Measurements from ENCODE around the gene COLQ. TPM values are rescaled to one million over a fixed set of nuclear protein-coding genes. Genes with fewer than 3 reads are reported as not detected.
"Not testable (repeated sequence)": the region's sequence is repeated elsewhere in the genome, so short reads cannot be mapped to it uniquely, and the experiment has no call there.

The COLQ gene
- total and polyA plus RNA-seq, 8 donors: 1.9 to 12.6 (median 10.1) TPM

DNA sequence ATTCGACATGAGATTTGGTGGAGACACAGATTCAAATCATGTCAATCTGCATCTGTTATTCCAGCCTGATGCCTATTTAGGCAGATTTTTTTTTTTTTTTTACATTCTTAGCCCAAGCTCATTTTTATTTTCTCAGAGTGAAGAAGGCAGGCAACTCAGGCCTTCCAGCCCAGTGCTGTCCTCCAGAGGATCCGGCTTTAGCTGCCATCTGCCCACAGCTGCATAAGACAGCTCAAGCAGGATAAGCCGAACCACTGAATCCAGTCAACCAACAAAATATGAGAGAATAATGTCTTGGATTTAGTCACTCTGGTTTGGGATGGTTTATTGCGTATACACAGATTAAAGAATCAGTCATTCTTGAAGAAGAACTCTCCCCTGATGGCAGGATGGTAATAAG lies 19.9 kb upstream of the COLQ start:
- no peaks in the 10 kb centered on the region for H3K36me3 ChIP-seq
- intact Hi-C loops (cut with DNase I): no loop called here
- H3K4me1 ChIP-seq: no peaks in the 10 kb centered on the region
- no peaks in the 10 kb centered on the region for H3K9me3 ChIP-seq
- H3K27me3 ChIP-seq: no peaks in the 10 kb centered on the region
- no peak overlapping the region for H3K27ac ChIP-seq
- ATAC-seq (no peak), DNase-seq (no peak)
- no peak overlapping the region for H3K4me3 ChIP-seq
- TF ChIP-seq, protein P1, sequence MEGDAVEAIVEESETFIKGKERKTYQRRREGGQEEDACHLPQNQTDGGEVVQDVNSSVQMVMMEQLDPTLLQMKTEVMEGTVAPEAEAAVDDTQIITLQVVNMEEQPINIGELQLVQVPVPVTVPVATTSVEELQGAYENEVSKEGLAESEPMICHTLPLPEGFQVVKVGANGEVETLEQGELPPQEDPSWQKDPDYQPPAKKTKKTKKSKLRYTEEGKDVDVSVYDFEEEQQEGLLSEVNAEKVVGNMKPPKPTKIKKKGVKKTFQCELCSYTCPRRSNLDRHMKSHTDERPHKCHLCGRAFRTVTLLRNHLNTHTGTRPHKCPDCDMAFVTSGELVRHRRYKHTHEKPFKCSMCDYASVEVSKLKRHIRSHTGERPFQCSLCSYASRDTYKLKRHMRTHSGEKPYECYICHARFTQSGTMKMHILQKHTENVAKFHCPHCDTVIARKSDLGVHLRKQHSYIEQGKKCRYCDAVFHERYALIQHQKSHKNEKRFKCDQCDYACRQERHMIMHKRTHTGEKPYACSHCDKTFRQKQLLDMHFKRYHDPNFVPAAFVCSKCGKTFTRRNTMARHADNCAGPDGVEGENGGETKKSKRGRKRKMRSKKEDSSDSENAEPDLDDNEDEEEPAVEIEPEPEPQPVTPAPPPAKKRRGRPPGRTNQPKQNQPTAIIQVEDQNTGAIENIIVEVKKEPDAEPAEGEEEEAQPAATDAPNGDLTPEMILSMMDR (IDR thresholded peaks at IDR 0.05): no peak

DNA sequence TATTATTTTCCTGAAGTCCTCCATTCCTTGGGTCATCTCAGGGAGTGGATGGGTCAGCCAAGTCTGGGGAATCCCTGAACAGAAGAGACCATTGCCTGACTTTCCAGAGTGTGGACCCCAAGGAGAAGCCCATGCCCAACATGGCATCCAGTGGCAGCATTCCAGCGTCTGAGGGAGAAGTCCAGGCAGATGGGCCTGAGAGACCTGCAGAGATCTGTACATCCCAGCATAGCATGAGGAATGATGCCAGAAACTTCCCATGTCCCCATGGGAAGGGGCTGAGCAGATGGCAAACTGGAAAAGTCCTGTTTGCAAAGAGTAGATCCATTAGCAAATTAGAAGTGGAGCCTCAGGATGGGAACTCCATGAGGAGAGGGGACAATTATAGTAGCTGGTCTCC lies 17.6 kb upstream of the COLQ start:
- TF ChIP-seq, protein P1 (IDR thresholded peaks at IDR 0.05): no peak

DNA sequence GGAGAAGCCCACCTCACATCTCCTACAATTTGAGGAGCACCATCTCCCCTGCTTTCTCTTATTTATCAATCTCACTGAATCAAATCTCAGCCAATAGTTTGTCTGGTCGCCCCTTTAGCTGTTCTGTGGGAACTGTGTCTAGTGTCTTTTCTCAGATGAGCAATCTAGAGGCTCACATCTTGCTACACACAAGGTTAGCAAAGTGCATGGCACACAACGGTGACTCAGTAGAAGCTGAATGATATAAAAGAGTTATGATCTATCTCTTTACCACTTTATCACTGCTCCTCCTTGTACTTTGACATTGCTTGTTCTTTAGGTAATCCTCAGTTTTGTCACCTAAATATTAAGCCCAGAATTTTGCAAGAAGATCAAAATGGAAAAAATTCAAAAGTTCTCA lies 16.8 kb upstream of the COLQ start:
- Histone ChIP-seq H3K27me3 (no peaks in the 10 kb centered on the region), H3K36me3 (no peaks in the 10 kb centered on the region), H3K4me1 (no peaks in the 10 kb centered on the region), H3K9me3 (no peaks in the 10 kb centered on the region), H3K27ac (no peak overlapping the region), H3K4me3 (no peak overlapping the region)
- DNase-seq (no peak), ATAC-seq (no peak)
- intact Hi-C loops (cut with DNase I): no loop called here
- TF ChIP-seq, protein P1 (IDR thresholded peaks at IDR 0.05): no peak

More for the DNA sequence above, 17.6 kb upstream of the COLQ start:
- Histone ChIP-seq H3K27ac (no peak overlapping the region), H3K4me1 (no peaks in the 10 kb centered on the region), H3K36me3 (no peaks in the 10 kb centered on the region), H3K27me3 (no peaks in the 10 kb centered on the region), H3K4me3 (no peak overlapping the region), H3K9me3 (no peaks in the 10 kb centered on the region)
- ATAC-seq (no peak), DNase-seq (no peak)
- intact Hi-C loops (cut with DNase I): no loop called here

DNA sequence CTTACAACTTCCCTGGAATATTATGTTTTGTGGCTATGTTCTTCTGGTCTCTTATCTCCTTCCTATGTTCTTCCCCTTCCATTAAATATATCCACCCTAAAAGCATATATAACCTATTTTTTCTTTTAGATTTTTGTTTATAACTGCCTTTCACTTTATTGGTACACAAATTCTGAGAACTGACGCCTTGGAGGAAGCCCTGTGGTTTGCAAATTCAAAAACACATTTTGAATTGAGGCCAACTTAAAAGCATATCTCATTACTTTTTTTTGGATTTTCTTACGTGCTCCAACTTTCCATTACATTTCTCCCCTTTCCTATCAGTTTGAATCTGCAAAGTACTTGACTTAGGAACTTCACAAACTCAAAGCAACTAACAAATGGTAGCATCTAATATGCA lies 15.3 kb upstream of the COLQ start:
- intact Hi-C loops (cut with DNase I): no loop called here
- TF ChIP-seq, protein P1 (IDR thresholded peaks at IDR 0.05): no peak
- no peaks in the 10 kb centered on the region for H3K36me3 ChIP-seq
- H3K4me3 ChIP-seq: no peak overlapping the region
- no peaks in the 10 kb centered on the region for H3K4me1 ChIP-seq
- DNase-seq (no peak), ATAC-seq (no peak)
- no peak overlapping the region for H3K27ac ChIP-seq
- H3K27me3 ChIP-seq: no peaks in the 10 kb centered on the region
- H3K9me3 ChIP-seq: no peaks in the 10 kb centered on the region

DNA sequence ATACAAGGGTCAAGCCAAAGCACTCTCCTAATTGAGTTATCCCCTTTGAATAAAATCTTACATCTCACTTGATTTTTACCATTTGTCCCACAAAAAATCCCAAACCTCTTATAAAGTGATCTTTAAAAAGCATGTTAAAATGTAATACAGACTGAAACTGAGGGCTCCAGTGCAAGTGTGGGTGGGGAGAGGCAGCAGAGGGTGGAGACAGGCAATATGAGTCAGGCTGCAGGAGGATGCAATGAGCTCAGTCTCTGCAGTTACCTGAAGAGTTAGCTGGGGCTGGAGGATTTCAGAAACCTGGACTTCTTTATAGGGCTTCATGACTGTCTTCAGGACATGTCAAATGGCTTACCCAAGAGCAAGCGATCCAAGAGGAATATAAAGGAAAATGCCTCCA lies 14.2 kb upstream of the COLQ start:
- H3K27ac ChIP-seq: no peak overlapping the region
- intact Hi-C loops (cut with DNase I): no loop called here
- H3K9me3 ChIP-seq: no peaks in the 10 kb centered on the region
- no peak overlapping the region for H3K4me3 ChIP-seq
- DNase-seq: no peak
- H3K27me3 ChIP-seq: no peaks in the 10 kb centered on the region
- no peaks in the 10 kb centered on the region for H3K36me3 ChIP-seq
- no peaks in the 10 kb centered on the region for H3K4me1 ChIP-seq
- ATAC-seq: peak; percentile 76
- TF ChIP-seq, protein P1 (IDR thresholded peaks at IDR 0.05): no peak

DNA sequence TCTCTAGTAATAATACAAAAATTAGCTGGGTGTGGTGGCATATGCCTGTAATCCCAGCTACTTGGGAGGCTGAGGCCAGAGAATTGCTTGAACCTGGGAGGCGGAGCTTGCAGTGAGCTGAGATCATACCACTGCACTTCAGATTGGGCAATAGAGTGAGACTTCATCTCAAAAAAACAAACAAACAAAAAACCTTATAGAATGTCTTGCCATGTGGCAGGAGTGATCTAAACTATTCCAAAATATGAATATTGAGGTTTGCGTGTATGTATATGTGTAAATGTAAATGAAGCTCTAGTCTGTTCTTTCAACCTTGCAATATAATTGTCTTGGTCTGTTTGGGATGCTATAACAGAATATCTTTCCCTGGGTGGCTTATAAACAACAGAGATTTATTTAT lies 11.1 kb upstream of the COLQ start:
- H3K4me3 ChIP-seq; intact Hi-C loops (cut with DNase I); H3K9me3 ChIP-seq; H3K36me3 ChIP-seq; ATAC-seq; H3K27ac ChIP-seq; DNase-seq; H3K27me3 ChIP-seq: not testable (repeated sequence)
- H3K4me1 ChIP-seq: peaks cover 3 to 11% of the 10 kb centered on the region in 2 donors

All from left lung (tissue), 10 donors.